HepG2 (cell line): ENCODE results near the gene TBCE. TPM values are rescaled to one million over a fixed set of nuclear protein-coding genes. Genes with fewer than 3 reads are reported as not detected.

Experiments
- ATAC-seq: fragments of 200-7000 bp; cut with Tn5 transposase; 3 replicates; pipeline ENCODE4 v1.9.1; 2020; ENCODE audit warnings: mild to moderate bottlenecking, moderate library complexity
- BruUV-seq: library from RNA; stranded (reverse); fragments of 400-500 nt; replicated peaks from 2 replicates; lab custom pipeline; 2021; lab: Mats Ljungman, UMichigan
- CTCF ChIA-PET: fragments of 300-600 bp; formaldehyde crosslinking; extraction: SDS; loops from one replicate; lab custom pipeline; 2021; ENCODE audit warnings: low total read pairs, inconsistent platforms, low intra/inter-chr PET ratio; lab: Yijun Ruan, JAX
- POLR2A ChIA-PET: fragments of 350-600 bp; sonication (Branson Sonifier 250); formaldehyde crosslinking; loops from one replicate; lab custom pipeline; 2020; ENCODE audit warnings: antibody characterized with exemption, inconsistent platforms; lab: Yijun Ruan, JAX
- DNase-seq: peaks from one replicate; pipeline ENCODE4 v3.0.0-alpha.2; 2015; ENCODE audit warnings: low spot score
- FAIRE-seq: peaks from 3 replicates; lab custom pipeline; 2011; peaks lifted over from hg19 to GRCh38; lab: Jason Lieb, UNC
- H2AFZ ChIP-seq: one replicate; pipeline ENCODE4 v1.6.1; 2011; ENCODE audit warnings: low read length, inconsistent platforms
- H3K27ac ChIP-seq: fragments of 300-600 bp; 3 replicates; pipeline ENCODE4 v1.8.0; 2011; ENCODE audit warnings: mixed run types, mild to moderate bottlenecking, mixed read lengths, low read length, inconsistent platforms; ENCODE audit not compliant: insufficient read depth; ENCODE audit errors: extremely low read length
- H3K27me3 ChIP-seq, 2 experiments: fragments of 200-600 bp in 1 of 2; 2 replicates in 1 of 2; 3 replicates in 1 of 2; pipeline versions ENCODE4 v1.6.0 to v1.8.0; 2011; ENCODE audit warnings: low read length in 2 of 2, mild to moderate bottlenecking in 2 of 2, moderate library complexity in 2 of 2, inconsistent platforms in 1 of 2; ENCODE audit not compliant: insufficient read depth in 2 of 2, control insufficient read depth in 1 of 2
- H3K36me3 ChIP-seq, 2 experiments: fragments of 200-600 bp in 1 of 2; replicated peaks in 1 of 2; 2 replicates in 1 of 2; 3 replicates in 1 of 2; pipeline versions ENCODE4 v1.5.1 to v1.8.0; 2011; ENCODE audit warnings: low read length in 2 of 2, inconsistent platforms in 1 of 2; ENCODE audit not compliant: insufficient read depth in 2 of 2, control insufficient read depth in 1 of 2
- H3K4me1 ChIP-seq: 2 replicates; pipeline ENCODE4 v1.5.1; 2012; ENCODE audit warnings: low read length, inconsistent platforms; ENCODE audit not compliant: insufficient read depth
- H3K4me2 ChIP-seq: 2 replicates; pipeline ENCODE4 v1.6.0; 2011; ENCODE audit warnings: low read depth, low read length, inconsistent platforms
- H3K4me3 ChIP-seq, 3 experiments: fragments of 200-600 bp in 1 of 3; sonication (generic), shearing (Covaris generic) in 1 of 3; replicated peaks in 1 of 3; 2 replicates each; pipeline ENCODE4 v1.5.1; 2011 to 2016; ENCODE audit warnings: low read length in 3 of 3, inconsistent platforms in 2 of 3, low read depth in 2 of 3, mild to moderate bottlenecking in 2 of 3, control low read depth in 1 of 3, mixed read lengths in 1 of 3; ENCODE audit not compliant: insufficient read depth in 1 of 3
- H3K79me2 ChIP-seq: one replicate; pipeline ENCODE4 v1.6.1; 2011; ENCODE audit warnings: low read length, inconsistent platforms; ENCODE audit not compliant: insufficient read depth
- H3K9ac ChIP-seq: 2 replicates; pipeline ENCODE4 v1.6.0; 2011; ENCODE audit warnings: mild to moderate bottlenecking, low read depth, low read length, inconsistent platforms; ENCODE audit not compliant: insufficient read depth
- H3K9me3 ChIP-seq: 2 replicates; pipeline ENCODE4 v1.5.1; 2012; ENCODE audit warnings: mild to moderate bottlenecking, low read length
- H4K20me1 ChIP-seq: 2 replicates; pipeline ENCODE4 v1.6.0; 2011; ENCODE audit warnings: inconsistent platforms, mild to moderate bottlenecking, low read length, moderate library complexity; ENCODE audit not compliant: insufficient read depth
- CBX1 ChIP-seq: IDR thresholded peaks from one replicate; pipeline ENCODE4 v1.6.1; 2016; ENCODE audit warnings: antibody characterized with exemption, low read depth
- DNMT1 ChIP-seq: sonication (generic); formaldehyde crosslinking; IDR thresholded peaks from 2 replicates; pipeline ENCODE4 v1.5.1; 2020; ENCODE audit warnings: mild to moderate bottlenecking, missing genetic modification reagents
- HMG20B ChIP-seq: conservative IDR thresholded peaks from 2 replicates; pipeline ENCODE4 v1.6.1; 2016; ENCODE audit warnings: missing genetic modification reagents, missing compliant biosample characterization
- ISX ChIP-seq: sonication (generic); formaldehyde crosslinking; conservative IDR thresholded peaks from 2 replicates; pipeline ENCODE4 v1.5.0; 2020; ENCODE audit warnings: missing genetic modification reagents
- KLF16 ChIP-seq, 2 experiments: sonication (generic) in 1 of 2; formaldehyde crosslinking in 1 of 2; IDR thresholded peaks; 2 replicates each; pipeline versions ENCODE4 v1.6.1 to v1.8.0; 2016 to 2023; ENCODE audit warnings: missing genetic modification reagents in 2 of 2, missing compliant biosample characterization in 1 of 2
- NR2C2 ChIP-seq: sonication (generic); formaldehyde crosslinking; IDR thresholded peaks from 2 replicates; pipeline ENCODE4 v1.4.0; 2020; ENCODE audit warnings: missing genetic modification reagents, mild to moderate bottlenecking, moderate library complexity, borderline replicate concordance
- TEAD3 ChIP-seq: optimal IDR thresholded peaks from 2 replicates; pipeline ENCODE3; 2016; ENCODE audit warnings: borderline replicate concordance
- ZNF329 ChIP-seq: sonication (generic); formaldehyde crosslinking; IDR thresholded peaks from 2 replicates; pipeline ENCODE4 v1.9.0; 2021; ENCODE audit warnings: low read depth, mild to moderate bottlenecking, missing genetic modification reagents
- ZNF556 ChIP-seq: sonication (generic); formaldehyde crosslinking; IDR thresholded peaks from 2 replicates; pipeline ENCODE4 v1.4.0; 2020; ENCODE audit warnings: mild to moderate bottlenecking, missing genetic modification reagents, borderline replicate concordance
- ZNF569 ChIP-seq: sonication (generic); formaldehyde crosslinking; IDR thresholded peaks from 2 replicates; pipeline ENCODE4 v1.5.0; 2020; ENCODE audit warnings: mild to moderate bottlenecking, missing genetic modification reagents, moderate library complexity, borderline replicate concordance
- ZNF629 ChIP-seq: sonication (generic); formaldehyde crosslinking; conservative IDR thresholded peaks from 2 replicates; pipeline ENCODE4 v1.5.0; 2020; ENCODE audit warnings: missing genetic modification reagents
- ZNF652 ChIP-seq: IDR thresholded peaks from 2 replicates; pipeline ENCODE4 v1.6.1; 2016; ENCODE audit warnings: low read depth, borderline replicate concordance
- ZNF746 ChIP-seq: sonication (generic); formaldehyde crosslinking; IDR thresholded peaks from 2 replicates; pipeline ENCODE4 v1.8.0; 2022; ENCODE audit warnings: mild to moderate bottlenecking, missing genetic modification reagents
- ZNF773 ChIP-seq: sonication (generic); formaldehyde crosslinking; IDR thresholded peaks from 2 replicates; pipeline ENCODE4 v1.4.0; 2020; ENCODE audit warnings: missing genetic modification reagents, borderline replicate concordance
- ZNF788 ChIP-seq: sonication (generic); formaldehyde crosslinking; IDR thresholded peaks from 2 replicates; pipeline ENCODE4 v1.5.0; 2020; ENCODE audit warnings: mild to moderate bottlenecking, missing genetic modification reagents, borderline replicate concordance
- WGBS: methylation state at CpG from one replicate; pipeline ENCODE4 v1.1.6; 2017; ENCODE audit warnings: low lambda C conversion rate; 5-methylcytosine and 5-hydroxymethylcytosine counted together
- in situ Hi-C: cut with HindIII; loops from 2 replicates; pipeline ENCODE4 v1.10.0; 2017; ENCODE audit warnings: low pct_unique_long_range_greater_than_20kb; ENCODE audit not compliant: extremely low pct_ligation_motif_present
- intact Hi-C: fragments of 100-400 bp; cut with micrococcal nuclease; formaldehyde crosslinking; loops from one replicate; pipeline ENCODE4 v1.10.0; 2022; ENCODE audit not compliant: unreplicated experiment
- polyA plus RNA-seq, 8 experiments: library from polyadenylated mRNA; depleted of rRNA in 3 of 8; stranded (reverse) in 7 of 8; unstranded in 1 of 8; fragments of >200 nt; fragmentation: Illumina TruSeq in 4 of 8; extraction: Trizol in 4 of 8; gene quantifications; 2 replicates each; pipeline versions ENCODE4 v1.2.1 to v1.2.3, GENCODE V29; 2011 to 2016; ENCODE audit warnings: low read depth in 4 of 8, missing spikeins in 1 of 8, mixed read lengths in 1 of 8; ENCODE audit not compliant: insufficient read depth in 1 of 8
- total RNA-seq, 5 experiments: library from RNA; depleted of rRNA; stranded (reverse); fragments of >200 nt; fragmentation: Illumina TruSeq; extraction: Trizol; gene quantifications; 2 replicates each; pipeline ENCODE4 v1.2.3, GENCODE V29; 2016; ENCODE audit warnings: low read depth in 1 of 5
- TF ChIP-seq, protein P1 (sequence below): sonication (generic); formaldehyde crosslinking; IDR thresholded peaks from 2 replicates; pipeline ENCODE4 v1.4.0; 2020; ENCODE audit warnings: mild to moderate bottlenecking, missing genetic modification reagents
- TF ChIP-seq, protein P2 (sequence below): IDR thresholded peaks from 2 replicates; pipeline ENCODE4 v1.6.1; 2016; ENCODE audit warnings: low read depth, control low read depth

TBCE gene
- total and polyA plus RNA-seq, 2 of the 13 experiments (the other 11 are each of a cell fraction or from before 2014, with no cell fraction given): 25.6 to 31.1 TPM

DNA sequence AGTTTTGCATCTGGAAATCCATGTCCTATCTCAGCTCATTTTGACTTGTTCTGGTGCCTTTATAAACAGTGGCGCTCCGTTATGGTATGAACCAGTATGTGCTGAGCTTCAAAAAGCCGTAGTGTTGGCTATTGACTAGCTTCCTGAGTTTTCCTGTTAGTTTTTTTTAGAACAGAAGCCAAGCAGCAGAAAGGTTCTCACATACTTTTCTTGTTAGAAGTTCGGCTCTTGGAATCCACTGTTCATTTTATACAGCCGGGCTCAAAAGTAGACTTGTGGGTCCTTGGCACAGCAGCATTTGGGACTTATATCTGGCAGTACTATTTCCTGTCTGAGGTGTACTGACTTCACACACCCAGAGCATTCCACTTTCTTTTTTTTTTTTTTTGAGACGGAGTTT, 63.8 kb downstream of the TBCE start:
- H4K20me1 ChIP-seq: no peaks in the 10 kb centered on the region
- no peak overlapping the region for H3K4me3 ChIP-seq
- intact Hi-C loops: no loop called here
- BruUV-seq: no TSS peak
- no peak overlapping the region for H3K9ac ChIP-seq
- no peak for DNase-seq
- in situ Hi-C loops: no loop called here
- H3K27ac ChIP-seq: no peak overlapping the region
- ChIA-PET CTCF (no interaction called here), POLR2A (no interaction called here)
- H3K9me3 ChIP-seq: no peaks in the 10 kb centered on the region
- H3K4me1 ChIP-seq: no peaks in the 10 kb centered on the region
- no peak for FAIRE-seq
- peaks cover 7% of the 10 kb centered on the region for H3K79me2 ChIP-seq
- 98% methylated on average over 6 of the region's 6 CpGs for WGBS
- H2AFZ ChIP-seq: no peak overlapping the region
- H3K4me2 ChIP-seq: no peak overlapping the region
- H3K36me3 ChIP-seq: peaks cover 3 to 43% of the 10 kb centered on the region in 2 experiments; a peak in 3 of 5 replicates
- H3K27me3 ChIP-seq: no peaks in the 10 kb centered on the region; a peak in 1 of 5 replicates
- ATAC-seq: no peak
- no peak for TF ChIP-seq KLF16 (CRISPR knock-in tag; IDR thresholded peaks at IDR 0.05)
- no peak for TF ChIP-seq NR2C2 (CRISPR knock-in tag)
- TF ChIP-seq ZNF746 (CRISPR knock-in tag): no peak
- TF ChIP-seq HMG20B (CRISPR knock-in tag): no peak
- TF ChIP-seq ZNF773 (CRISPR knock-in tag): no peak
- TF ChIP-seq, protein P1, sequence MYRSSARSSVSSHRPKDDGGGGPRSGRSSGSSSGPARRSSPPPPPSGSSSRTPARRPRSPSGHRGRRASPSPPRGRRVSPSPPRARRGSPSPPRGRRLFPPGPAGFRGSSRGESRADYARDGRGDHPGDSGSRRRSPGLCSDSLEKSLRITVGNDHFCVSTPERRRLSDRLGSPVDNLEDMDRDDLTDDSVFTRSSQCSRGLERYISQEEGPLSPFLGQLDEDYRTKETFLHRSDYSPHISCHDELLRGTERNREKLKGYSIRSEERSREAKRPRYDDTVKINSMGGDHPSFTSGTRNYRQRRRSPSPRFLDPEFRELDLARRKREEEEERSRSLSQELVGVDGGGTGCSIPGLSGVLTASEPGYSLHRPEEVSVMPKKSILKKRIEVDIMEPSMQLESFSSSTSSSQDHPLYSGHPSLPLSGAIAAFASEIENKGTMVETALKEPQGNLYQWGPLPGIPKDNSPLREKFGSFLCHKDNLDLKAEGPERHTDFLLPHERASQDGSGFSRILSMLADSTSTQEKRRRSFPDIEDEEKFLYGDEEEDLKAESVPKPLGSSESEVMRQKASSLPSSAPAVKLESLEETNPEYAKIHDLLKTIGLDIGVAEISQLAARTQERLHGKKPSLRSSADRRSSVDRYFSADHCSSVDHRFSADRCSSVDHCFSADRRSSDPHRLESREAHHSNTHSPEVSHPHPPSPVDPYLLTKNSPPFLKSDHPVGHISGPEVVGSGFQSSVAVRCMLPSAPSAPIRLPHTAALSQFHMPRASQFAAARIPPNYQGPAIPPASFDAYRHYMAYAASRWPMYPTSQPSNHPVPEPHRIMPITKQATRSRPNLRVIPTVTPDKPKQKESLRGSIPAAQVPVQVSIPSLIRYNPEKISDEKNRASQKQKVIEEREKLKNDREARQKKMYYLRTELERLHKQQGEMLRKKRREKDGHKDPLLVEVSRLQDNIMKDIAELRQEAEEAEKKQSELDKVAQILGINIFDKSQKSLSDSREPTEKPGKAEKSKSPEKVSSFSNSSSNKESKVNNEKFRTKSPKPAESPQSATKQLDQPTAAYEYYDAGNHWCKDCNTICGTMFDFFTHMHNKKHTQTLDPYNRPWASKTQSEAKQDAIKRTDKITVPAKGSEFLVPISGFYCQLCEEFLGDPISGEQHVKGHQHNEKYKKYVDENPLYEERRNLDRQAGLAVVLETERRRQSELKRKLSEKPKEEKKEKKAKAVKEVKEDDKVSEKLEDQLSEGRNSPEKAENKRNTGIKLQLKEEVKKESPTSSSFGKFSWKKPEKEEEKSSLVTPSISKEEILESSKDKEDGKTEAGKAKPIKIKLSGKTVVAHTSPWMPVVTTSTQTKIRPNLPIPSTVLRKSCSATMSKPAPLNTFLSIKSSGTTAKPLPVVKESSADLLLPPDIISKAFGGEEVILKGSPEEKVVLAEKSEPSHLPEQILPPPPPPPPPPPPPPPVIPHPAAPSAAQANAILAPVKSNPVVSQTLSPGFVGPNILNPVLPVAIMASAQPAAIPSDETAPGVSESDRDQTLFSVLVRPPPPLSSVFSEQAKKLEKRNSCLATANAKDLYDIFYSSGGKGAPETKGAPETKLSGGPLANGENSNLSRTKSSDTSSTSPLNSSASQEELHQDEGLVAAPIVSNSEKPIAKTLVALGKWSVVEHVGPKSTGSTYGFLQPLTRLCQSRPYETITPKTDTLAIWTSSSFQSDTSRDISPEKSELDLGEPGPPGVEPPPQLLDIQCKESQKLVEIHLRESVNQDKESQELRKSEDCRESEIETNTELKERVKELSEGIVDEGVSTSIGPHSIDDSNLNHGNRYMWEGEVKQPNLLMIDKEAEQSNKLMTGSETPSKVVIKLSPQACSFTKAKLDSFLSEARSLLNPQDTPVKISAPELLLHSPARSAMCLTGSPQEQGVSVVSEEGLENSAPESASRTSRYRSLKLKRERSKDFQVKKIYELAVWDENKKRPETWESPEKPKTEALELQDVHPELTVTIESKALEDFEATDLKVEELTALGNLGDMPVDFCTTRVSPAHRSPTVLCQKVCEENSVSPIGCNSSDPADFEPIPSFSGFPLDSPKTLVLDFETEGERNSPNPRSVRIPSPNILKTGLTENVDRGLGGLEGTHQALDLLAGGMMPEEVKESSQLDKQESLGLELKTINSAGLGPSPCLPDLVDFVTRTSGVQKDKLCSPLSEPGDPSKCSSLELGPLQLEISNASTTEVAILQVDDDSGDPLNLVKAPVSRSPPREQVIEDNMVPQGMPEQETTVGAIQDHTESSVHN (CRISPR knock-in tag): no peak
- no peak for TF ChIP-seq CBX1
- TF ChIP-seq ISX (CRISPR knock-in tag): no peak
- TF ChIP-seq, protein P2, sequence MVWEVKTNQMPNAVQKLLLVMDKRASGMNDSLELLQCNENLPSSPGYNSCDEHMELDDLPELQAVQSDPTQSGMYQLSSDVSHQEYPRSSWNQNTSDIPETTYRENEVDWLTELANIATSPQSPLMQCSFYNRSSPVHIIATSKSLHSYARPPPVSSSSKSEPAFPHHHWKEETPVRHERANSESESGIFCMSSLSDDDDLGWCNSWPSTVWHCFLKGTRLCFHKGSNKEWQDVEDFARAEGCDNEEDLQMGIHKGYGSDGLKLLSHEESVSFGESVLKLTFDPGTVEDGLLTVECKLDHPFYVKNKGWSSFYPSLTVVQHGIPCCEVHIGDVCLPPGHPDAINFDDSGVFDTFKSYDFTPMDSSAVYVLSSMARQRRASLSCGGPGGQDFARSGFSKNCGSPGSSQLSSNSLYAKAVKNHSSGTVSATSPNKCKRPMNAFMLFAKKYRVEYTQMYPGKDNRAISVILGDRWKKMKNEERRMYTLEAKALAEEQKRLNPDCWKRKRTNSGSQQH (CRISPR knock-in tag): no peak
- TF ChIP-seq ZNF569 (CRISPR knock-in tag): no peak
- no peak for TF ChIP-seq ZNF788 (CRISPR knock-in tag)
- TF ChIP-seq ZNF329 (CRISPR knock-in tag): no peak
- no peak for TF ChIP-seq ZNF629
- TF ChIP-seq ZNF652 (CRISPR knock-in tag): no peak
- no peak for TF ChIP-seq ZNF556 (CRISPR knock-in tag)
- TF ChIP-seq DNMT1: no peak
- no peak for TF ChIP-seq TEAD3 (CRISPR knock-in tag)
